WTC11 (cell line): ENCODE data around the gene TRIML2. TPM values are rescaled to one million over a fixed set of nuclear protein-coding genes. Genes with fewer than 3 reads are reported as not detected.

ENCODE experiments used
- ATAC-seq: fragments of 200-7000 bp; cut with Tn5 transposase; 2 replicates; pipeline ENCODE4 v1.10.0; 2021; ENCODE audit warnings: mild to moderate bottlenecking, moderate library complexity
- CTCF ChIA-PET: fragments of 300-600 bp; sonication (Branson Sonifier 250); formaldehyde crosslinking; loops from one replicate; lab custom pipeline; 2021; ENCODE audit warnings: antibody characterized with exemption; lab: Charles Lee
- POLR2A ChIA-PET: fragments of 350-600 bp; sonication (Branson Sonifier 250); formaldehyde crosslinking; loops from one replicate; lab custom pipeline; 2021; ENCODE audit warnings: antibody characterized with exemption; lab: Charles Lee
- DNase-seq: peaks from one replicate; pipeline ENCODE4 v3.0.0; 2021; ENCODE audit warnings: low spot score
- H3K27ac Mint-ChIP-seq: 2 replicates; pipeline ENCODE4 v1.8.0; 2021; ENCODE audit warnings: mixed read lengths
- H3K27me3 Mint-ChIP-seq: 2 replicates; pipeline ENCODE4 v1.8.0; 2021; ENCODE audit warnings: low read depth, mild to moderate bottlenecking, moderate library complexity, mixed read lengths
- H3K36me3 Mint-ChIP-seq: 2 replicates; pipeline ENCODE4 v1.8.0; 2021; ENCODE audit warnings: mixed read lengths
- H3K4me1 Mint-ChIP-seq: 2 replicates; pipeline ENCODE4 v1.8.0; 2022; ENCODE audit warnings: mixed read lengths
- H3K4me3 Mint-ChIP-seq: 2 replicates; pipeline ENCODE4 v1.8.0; 2021; ENCODE audit warnings: mild to moderate bottlenecking, moderate library complexity, mixed read lengths
- H3K9me3 Mint-ChIP-seq: 2 replicates; pipeline ENCODE4 v1.8.0; 2021; ENCODE audit warnings: mixed read lengths
- ATF1 ChIP-seq: sonication (generic); formaldehyde crosslinking; IDR thresholded peaks from 2 replicates; pipeline ENCODE4 v1.8.1; 2023; ENCODE audit warnings: mild to moderate bottlenecking, moderate library complexity, missing genetic modification reagents
- FOXK1 ChIP-seq: sonication (generic); formaldehyde crosslinking; IDR thresholded peaks from 2 replicates; pipeline ENCODE4 v1.8.0; 2022; ENCODE audit warnings: mild to moderate bottlenecking, moderate library complexity, missing genetic modification reagents
- GTF2I ChIP-seq: fragments of 250-450 bp; sonication (Bioruptor Pico); conservative IDR thresholded peaks from 2 replicates; pipeline ENCODE4 v1.4.0; 2021; ENCODE audit warnings: mild to moderate bottlenecking
- JAZF1 ChIP-seq: fragments of 250-450 bp; sonication (Bioruptor Pico); IDR thresholded peaks from 2 replicates; pipeline ENCODE4 v1.9.0; 2021; ENCODE audit warnings: moderate library complexity, mild to moderate bottlenecking, inconsistent platforms
- NR1H2 ChIP-seq: sonication (generic); formaldehyde crosslinking; IDR thresholded peaks from 2 replicates; pipeline ENCODE4 v1.9.0; 2021; ENCODE audit warnings: mild to moderate bottlenecking, moderate library complexity, missing genetic modification reagents
- RELA ChIP-seq: sonication (generic); formaldehyde crosslinking; IDR thresholded peaks from 2 replicates; pipeline ENCODE4 v1.8.1; 2022; ENCODE audit warnings: missing genetic modification reagents, mild to moderate bottlenecking, borderline replicate concordance
- SMAD3 ChIP-seq: sonication (generic); formaldehyde crosslinking; IDR thresholded peaks from 2 replicates; pipeline ENCODE4 v1.8.0; 2022; ENCODE audit warnings: missing genetic modification reagents, mild to moderate bottlenecking, borderline replicate concordance
- SMAD4 ChIP-seq: sonication (generic); formaldehyde crosslinking; IDR thresholded peaks from 2 replicates; pipeline ENCODE4 v1.8.0; 2022; ENCODE audit warnings: mild to moderate bottlenecking, missing genetic modification reagents
- TP53 ChIP-seq: sonication (generic); formaldehyde crosslinking; IDR thresholded peaks from 2 replicates; pipeline ENCODE4 v1.8.1; 2023; ENCODE audit warnings: mild to moderate bottlenecking, missing genetic modification reagents
- ZNF121 ChIP-seq: sonication (generic); formaldehyde crosslinking; IDR thresholded peaks from 2 replicates; pipeline ENCODE4 v1.8.0; 2023; ENCODE audit warnings: missing genetic modification reagents
- ZNF138 ChIP-seq: sonication (generic); formaldehyde crosslinking; conservative IDR thresholded peaks from 2 replicates; pipeline ENCODE4 v1.8.1; 2022; ENCODE audit warnings: mild to moderate bottlenecking, moderate library complexity, missing genetic modification reagents
- ZNF263 ChIP-seq: sonication (generic); formaldehyde crosslinking; IDR thresholded peaks from 2 replicates; pipeline ENCODE4 v1.8.1; 2022; ENCODE audit warnings: low read depth, mild to moderate bottlenecking, moderate library complexity, missing genetic modification reagents
- ZNF396 ChIP-seq: fragments of 250-450 bp; sonication (Bioruptor Pico); IDR thresholded peaks from 2 replicates; pipeline ENCODE4 v1.8.0; 2021; ENCODE audit warnings: mild to moderate bottlenecking, moderate library complexity, borderline replicate concordance
- total RNA-seq: library from RNA; stranded (reverse); gene quantifications from 3 replicates; pipeline ENCODE4 v1.2.3, GENCODE V29; 2021
- TF ChIP-seq, protein P1 (sequence below): sonication (generic); formaldehyde crosslinking; IDR thresholded peaks from 2 replicates; pipeline ENCODE4 v1.8.1; 2022; ENCODE audit warnings: low read depth, missing genetic modification reagents, borderline replicate concordance
- TF ChIP-seq, protein P2 (sequence below): sonication (generic); formaldehyde crosslinking; conservative IDR thresholded peaks from 2 replicates; pipeline ENCODE4 v1.8.1; 2022; ENCODE audit warnings: mild to moderate bottlenecking, missing genetic modification reagents
- TF ChIP-seq, protein P3 (sequence below): fragments of 250-450 bp; sonication (Bioruptor Pico); IDR thresholded peaks from 2 replicates; pipeline ENCODE4 v1.9.0; 2021; ENCODE audit warnings: mild to moderate bottlenecking
- TF ChIP-seq, protein P4 (sequence below): sonication (generic); formaldehyde crosslinking; IDR thresholded peaks from 2 replicates; pipeline ENCODE4 v1.8.0; 2022; ENCODE audit warnings: missing genetic modification reagents
- TF ChIP-seq, protein P5 (sequence below): fragments of 250-450 bp; sonication (Bioruptor Pico); IDR thresholded peaks from 2 replicates; pipeline ENCODE4 v1.9.0; 2021; ENCODE audit warnings: moderate library complexity, mild to moderate bottlenecking, inconsistent platforms, borderline replicate concordance

The TRIML2 gene
- total RNA-seq, 1 experiment from 2014 or later, result 115 TPM

DNA sequence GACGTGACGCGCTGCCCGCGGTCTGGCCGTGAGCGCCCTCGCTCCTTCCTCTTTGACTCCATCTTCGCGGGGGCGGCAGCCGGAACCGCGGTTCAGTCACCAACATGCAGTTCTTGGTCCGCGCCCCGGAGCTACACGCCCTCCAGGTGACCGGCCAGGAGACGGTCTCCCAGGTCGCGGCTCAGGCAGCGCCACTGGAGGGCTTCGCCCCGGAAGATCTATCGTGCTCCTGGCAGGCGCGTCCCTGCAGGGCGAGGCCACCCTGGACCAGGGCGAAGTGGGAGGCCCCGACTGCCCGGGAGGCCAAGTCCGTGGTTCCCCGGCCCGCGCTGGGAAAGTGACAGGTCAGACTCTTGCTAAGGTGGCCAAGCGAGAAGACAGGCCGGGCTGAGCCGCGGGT, 2.9 kb downstream of the TRIML2 start:
- no peaks in the 10 kb centered on the region; the same call in 1 of the 2 replicates for H3K9me3 Mint-ChIP-seq
- ATAC-seq (no peak), DNase-seq (no peak)
- POLR2A ChIA-PET, result no interaction called here
- H3K27me3 Mint-ChIP-seq, result no peaks in the 10 kb centered on the region
- peaks cover 45% of the 10 kb centered on the region for H3K36me3 Mint-ChIP-seq
- peaks cover 51% of the 10 kb centered on the region for H3K4me1 Mint-ChIP-seq
- CTCF ChIA-PET, result no interaction called here
- peak overlapping the region; percentile 24; the same call in 1 of the 2 replicates for H3K4me3 Mint-ChIP-seq
- TF ChIP-seq, protein P1, sequence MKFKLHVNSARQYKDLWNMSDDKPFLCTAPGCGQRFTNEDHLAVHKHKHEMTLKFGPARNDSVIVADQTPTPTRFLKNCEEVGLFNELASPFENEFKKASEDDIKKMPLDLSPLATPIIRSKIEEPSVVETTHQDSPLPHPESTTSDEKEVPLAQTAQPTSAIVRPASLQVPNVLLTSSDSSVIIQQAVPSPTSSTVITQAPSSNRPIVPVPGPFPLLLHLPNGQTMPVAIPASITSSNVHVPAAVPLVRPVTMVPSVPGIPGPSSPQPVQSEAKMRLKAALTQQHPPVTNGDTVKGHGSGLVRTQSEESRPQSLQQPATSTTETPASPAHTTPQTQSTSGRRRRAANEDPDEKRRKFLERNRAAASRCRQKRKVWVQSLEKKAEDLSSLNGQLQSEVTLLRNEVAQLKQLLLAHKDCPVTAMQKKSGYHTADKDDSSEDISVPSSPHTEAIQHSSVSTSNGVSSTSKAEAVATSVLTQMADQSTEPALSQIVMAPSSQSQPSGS (CRISPR knock-in tag), result no peak
- TF ChIP-seq, protein P2, sequence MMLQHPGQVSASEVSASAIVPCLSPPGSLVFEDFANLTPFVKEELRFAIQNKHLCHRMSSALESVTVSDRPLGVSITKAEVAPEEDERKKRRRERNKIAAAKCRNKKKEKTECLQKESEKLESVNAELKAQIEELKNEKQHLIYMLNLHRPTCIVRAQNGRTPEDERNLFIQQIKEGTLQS (CRISPR knock-in tag), result no peak
- TF ChIP-seq GTF2I (CRISPR knock-in tag), result no peak
- no peak for TF ChIP-seq FOXK1 (CRISPR knock-in tag)
- TF ChIP-seq ZNF138 (CRISPR knock-in tag), result no peak
- no peak for TF ChIP-seq JAZF1 (CRISPR knock-in tag)
- no peak for TF ChIP-seq SMAD3
- TF ChIP-seq NR1H2 (CRISPR knock-in tag), result no peak
- peak overlapping the region; percentile 98 for H3K27ac Mint-ChIP-seq

DNA sequence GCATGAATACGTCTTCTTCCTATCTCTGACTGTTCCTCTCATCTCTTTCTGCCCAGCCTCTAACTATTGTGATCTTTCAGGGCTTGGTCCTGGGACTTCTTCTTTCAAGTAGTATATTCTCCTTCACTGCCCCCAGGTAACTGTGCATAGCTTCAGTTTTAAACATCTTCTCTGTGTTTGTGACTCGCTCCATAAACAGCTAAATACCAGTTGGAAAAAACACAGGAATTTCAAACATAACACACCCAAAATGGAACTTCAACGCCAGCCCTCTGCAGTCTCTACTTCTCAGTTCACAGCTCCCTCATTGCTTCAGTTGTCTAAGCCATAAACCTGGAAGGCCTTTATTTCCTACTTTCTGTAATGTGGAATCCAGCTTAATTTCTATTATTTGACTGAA, 16.6 kb downstream of the TRIML2 start:
- H3K9me3 Mint-ChIP-seq, result peaks cover 15% of the 10 kb centered on the region
- no peak for DNase-seq
- POLR2A ChIA-PET, result no interaction called here
- CTCF ChIA-PET, result no interaction called here
- peak overlapping the region; percentile 32 for H3K27ac Mint-ChIP-seq
- peaks cover 4% of the 10 kb centered on the region; the same call in 1 of the 2 replicates for H3K4me1 Mint-ChIP-seq
- TF ChIP-seq ZNF263 (CRISPR knock-in tag) (no peak), ATF1 (CRISPR knock-in tag) (no peak), ZNF396 (no peak), TP53 (CRISPR knock-in tag) (no peak)
- TF ChIP-seq, protein P3, sequence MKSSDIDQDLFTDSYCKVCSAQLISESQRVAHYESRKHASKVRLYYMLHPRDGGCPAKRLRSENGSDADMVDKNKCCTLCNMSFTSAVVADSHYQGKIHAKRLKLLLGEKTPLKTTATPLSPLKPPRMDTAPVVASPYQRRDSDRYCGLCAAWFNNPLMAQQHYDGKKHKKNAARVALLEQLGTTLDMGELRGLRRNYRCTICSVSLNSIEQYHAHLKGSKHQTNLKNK (CRISPR knock-in tag), result no peak
- H3K4me3 Mint-ChIP-seq, result no peak overlapping the region
- no peak for ATAC-seq
- no peaks in the 10 kb centered on the region for H3K27me3 Mint-ChIP-seq
- H3K36me3 Mint-ChIP-seq, result peaks cover 85% of the 10 kb centered on the region

DNA sequence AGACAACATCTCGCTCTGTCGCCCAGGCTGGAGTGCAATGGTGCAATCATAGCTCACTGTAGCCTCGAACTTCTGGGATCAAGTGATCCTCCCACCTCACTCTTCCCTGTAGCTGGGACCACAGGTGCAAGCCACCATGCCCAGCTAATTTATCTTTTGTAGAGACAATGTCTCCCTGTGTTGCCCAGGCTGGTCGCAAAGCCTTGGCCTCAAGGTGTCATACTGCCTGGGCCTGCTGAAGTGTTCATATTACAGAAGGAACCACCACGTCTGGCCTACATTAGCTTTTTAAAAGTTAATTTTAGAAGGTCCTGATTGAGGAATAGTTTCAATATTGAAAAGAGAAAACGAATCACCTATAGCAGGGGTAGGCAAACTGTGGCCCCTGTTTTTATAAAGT, 22.5 kb downstream of the TRIML2 start:
- ATAC-seq (no peak), DNase-seq (no peak)
- peaks cover 54% of the 10 kb centered on the region for H3K36me3 Mint-ChIP-seq
- no peak overlapping the region for H3K27ac Mint-ChIP-seq
- no peaks in the 10 kb centered on the region for H3K27me3 Mint-ChIP-seq
- TF ChIP-seq RELA, result no peak
- TF ChIP-seq ZNF121, result peak; percentile 90
- TF ChIP-seq, protein P4, sequence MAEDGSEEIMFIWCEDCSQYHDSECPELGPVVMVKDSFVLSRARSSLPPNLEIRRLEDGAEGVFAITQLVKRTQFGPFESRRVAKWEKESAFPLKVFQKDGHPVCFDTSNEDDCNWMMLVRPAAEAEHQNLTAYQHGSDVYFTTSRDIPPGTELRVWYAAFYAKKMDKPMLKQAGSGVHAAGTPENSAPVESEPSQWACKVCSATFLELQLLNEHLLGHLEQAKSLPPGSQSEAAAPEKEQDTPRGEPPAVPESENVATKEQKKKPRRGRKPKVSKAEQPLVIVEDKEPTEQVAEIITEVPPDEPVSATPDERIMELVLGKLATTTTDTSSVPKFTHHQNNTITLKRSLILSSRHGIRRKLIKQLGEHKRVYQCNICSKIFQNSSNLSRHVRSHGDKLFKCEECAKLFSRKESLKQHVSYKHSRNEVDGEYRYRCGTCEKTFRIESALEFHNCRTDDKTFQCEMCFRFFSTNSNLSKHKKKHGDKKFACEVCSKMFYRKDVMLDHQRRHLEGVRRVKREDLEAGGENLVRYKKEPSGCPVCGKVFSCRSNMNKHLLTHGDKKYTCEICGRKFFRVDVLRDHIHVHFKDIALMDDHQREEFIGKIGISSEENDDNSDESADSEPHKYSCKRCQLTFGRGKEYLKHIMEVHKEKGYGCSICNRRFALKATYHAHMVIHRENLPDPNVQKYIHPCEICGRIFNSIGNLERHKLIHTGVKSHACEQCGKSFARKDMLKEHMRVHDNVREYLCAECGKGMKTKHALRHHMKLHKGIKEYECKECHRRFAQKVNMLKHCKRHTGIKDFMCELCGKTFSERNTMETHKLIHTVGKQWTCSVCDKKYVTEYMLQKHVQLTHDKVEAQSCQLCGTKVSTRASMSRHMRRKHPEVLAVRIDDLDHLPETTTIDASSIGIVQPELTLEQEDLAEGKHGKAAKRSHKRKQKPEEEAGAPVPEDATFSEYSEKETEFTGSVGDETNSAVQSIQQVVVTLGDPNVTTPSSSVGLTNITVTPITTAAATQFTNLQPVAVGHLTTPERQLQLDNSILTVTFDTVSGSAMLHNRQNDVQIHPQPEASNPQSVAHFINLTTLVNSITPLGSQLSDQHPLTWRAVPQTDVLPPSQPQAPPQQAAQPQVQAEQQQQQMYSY (CRISPR knock-in tag), result no peak
- TF ChIP-seq SMAD4 (CRISPR knock-in tag), result no peak
- TF ChIP-seq, protein P5, sequence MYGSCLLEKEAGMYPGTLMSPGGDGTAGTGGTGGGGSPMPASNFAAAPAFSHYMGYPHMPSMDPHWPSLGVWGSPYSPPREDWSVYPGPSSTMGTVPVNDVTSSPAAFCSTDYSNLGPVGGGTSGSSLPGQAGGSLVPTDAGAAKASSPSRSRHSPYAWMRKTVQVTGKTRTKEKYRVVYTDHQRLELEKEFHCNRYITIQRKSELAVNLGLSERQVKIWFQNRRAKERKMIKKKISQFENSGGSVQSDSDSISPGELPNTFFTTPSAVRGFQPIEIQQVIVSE (CRISPR knock-in tag), result no peak
- POLR2A ChIA-PET, result no interaction called here
- H3K9me3 Mint-ChIP-seq, result peaks cover 14% of the 10 kb centered on the region
- no peak overlapping the region for H3K4me3 Mint-ChIP-seq
- CTCF ChIA-PET, result interaction anchor here (0.6 to 0.7 kb wide), 2 partner anchors 20 to 1101 kb away, joined by 3 to 4 read pairs; no protein-coding TSS in a partner anchor
- H3K4me1 Mint-ChIP-seq, result peaks cover 11% of the 10 kb centered on the region
